HEK293 (cell line): ENCODE results near the gene RTBDN.
A peak's percentile ranks its signal among the peaks of the same experiment; 100 is the strongest.

Experiments used
- CTCF ChIA-PET: fragments of 350-600 bp; formaldehyde crosslinking; extraction: SDS; loops from one replicate; lab custom pipeline; 2021; ENCODE audit warnings: antibody characterized with exemption; lab: Yijun Ruan, JAX
- POLR2A ChIA-PET: fragments of 300-600 bp; formaldehyde crosslinking; extraction: SDS; loops from one replicate; lab custom pipeline; 2020; ENCODE audit warnings: antibody characterized with exemption, inconsistent platforms; lab: Yijun Ruan, JAX
- H3K27ac ChIP-seq: fragments of 200-500 bp; sonication (Bioruptor generic); 2 replicates; pipeline ENCODE4 v1.5.1; 2014; ENCODE audit warnings: low read depth, low read length, control low read depth, inconsistent platforms; ENCODE audit errors: extremely low read depth
- H3K36me3 ChIP-seq, 2 experiments: fragments of 200-500 bp in 1 of 2; sonication (Bioruptor generic) in 1 of 2; 1 replicate in 1 of 2; 2 replicates in 1 of 2; pipeline ENCODE4 v1.5.1; 2014 to 2017; ENCODE audit warnings: inconsistent platforms in 2 of 2, low read length in 2 of 2; ENCODE audit not compliant: control insufficient read depth in 2 of 2, insufficient read depth in 1 of 2
- H3K4me1 ChIP-seq: fragments of 200-500 bp; sonication (Bioruptor generic); 2 replicates; pipeline ENCODE4 v1.5.1; 2014; ENCODE audit warnings: mild to moderate bottlenecking, low read length, inconsistent platforms; ENCODE audit not compliant: control insufficient read depth, insufficient read depth
- H3K4me3 ChIP-seq: 2 replicates; pipeline ENCODE4 v1.5.1; 2011; ENCODE audit warnings: low read depth, mild to moderate bottlenecking, control low read depth, low read length, moderate library complexity
- H3K9me3 ChIP-seq: fragments of 200-500 bp; sonication (Bioruptor generic); 2 replicates; pipeline ENCODE4 v1.5.1; 2014; ENCODE audit warnings: low read depth, low read length, inconsistent platforms; ENCODE audit not compliant: control insufficient read depth, insufficient read depth
- EGR2 ChIP-seq: fragments of 450-650 bp; formaldehyde crosslinking; IDR thresholded peaks from 2 replicates; pipeline ENCODE4 v1.5.1; 2016; ENCODE audit warnings: low read depth, missing biosample characterization, missing genetic modification characterization
- PRDM6 ChIP-seq: fragments of 450-650 bp; formaldehyde crosslinking; IDR thresholded peaks from 2 replicates; pipeline ENCODE4 v1.5.1; 2017; ENCODE audit warnings: missing biosample characterization, missing genetic modification characterization
- REST ChIP-seq: fragments of 450-650 bp; formaldehyde crosslinking; IDR thresholded peaks from 2 replicates; pipeline ENCODE4 v1.5.1; 2016; ENCODE audit warnings: missing biosample characterization, missing genetic modification characterization
- SETDB1 ChIP-seq: IDR thresholded peaks from one replicate; pipeline ENCODE4 v1.6.1; 2017; ENCODE audit warnings: mild to moderate bottlenecking, low read length, moderate library complexity, mixed read lengths; ENCODE audit not compliant: insufficient read length
- SP2 ChIP-seq: fragments of 450-650 bp; formaldehyde crosslinking; IDR thresholded peaks from 2 replicates; pipeline ENCODE4 v1.5.1; 2016; ENCODE audit warnings: missing biosample characterization, missing genetic modification characterization
- SP3 ChIP-seq: fragments of 450-650 bp; formaldehyde crosslinking; IDR thresholded peaks from 2 replicates; pipeline ENCODE4 v1.5.1; 2016; ENCODE audit warnings: missing biosample characterization, missing genetic modification characterization
- ZNF114 ChIP-seq: fragments of 450-650 bp; formaldehyde crosslinking; IDR thresholded peaks from 2 replicates; pipeline ENCODE4 v1.5.0; 2017; ENCODE audit warnings: missing biosample characterization, missing genetic modification characterization
- ZNF302 ChIP-seq: fragments of 450-650 bp; formaldehyde crosslinking; IDR thresholded peaks from 2 replicates; pipeline ENCODE4 v1.5.1; 2016; ENCODE audit warnings: missing biosample characterization, missing genetic modification characterization, low read depth
- ZNF449 ChIP-seq: fragments of 450-650 bp; formaldehyde crosslinking; IDR thresholded peaks from 2 replicates; pipeline ENCODE4 v1.5.1; 2017; ENCODE audit warnings: missing biosample characterization, mild to moderate bottlenecking, missing genetic modification characterization, moderate library complexity
- ZNF473 ChIP-seq: fragments of 450-650 bp; formaldehyde crosslinking; IDR thresholded peaks from 2 replicates; pipeline ENCODE4 v1.5.1; 2017; ENCODE audit warnings: missing biosample characterization, missing genetic modification characterization
- ZNF488 ChIP-seq: fragments of 450-650 bp; formaldehyde crosslinking; IDR thresholded peaks from 2 replicates; pipeline ENCODE4 v1.5.1; 2016; ENCODE audit warnings: missing biosample characterization, missing genetic modification characterization
- ZNF521 ChIP-seq: fragments of 450-650 bp; formaldehyde crosslinking; IDR thresholded peaks from 2 replicates; pipeline ENCODE4 v1.5.1; 2017; ENCODE audit warnings: missing biosample characterization, mild to moderate bottlenecking, missing genetic modification characterization
- ZNF610 ChIP-seq: fragments of 450-650 bp; formaldehyde crosslinking; IDR thresholded peaks from 2 replicates; pipeline ENCODE4 v1.5.1; 2016; ENCODE audit warnings: missing biosample characterization, missing genetic modification characterization, borderline replicate concordance
- ZNF621 ChIP-seq: fragments of 450-650 bp; formaldehyde crosslinking; IDR thresholded peaks from 2 replicates; pipeline ENCODE4 v1.5.1; 2017; ENCODE audit warnings: missing biosample characterization, missing genetic modification characterization
- ZNF629 ChIP-seq: fragments of 450-650 bp; formaldehyde crosslinking; IDR thresholded peaks from 2 replicates; pipeline ENCODE4 v1.5.1; 2017; ENCODE audit warnings: missing biosample characterization, missing genetic modification characterization
- ZNF664 ChIP-seq: fragments of 450-650 bp; formaldehyde crosslinking; IDR thresholded peaks from 2 replicates; pipeline ENCODE4 v1.5.1; 2016; ENCODE audit warnings: missing biosample characterization, missing genetic modification characterization
- ZNF776 ChIP-seq: fragments of 450-650 bp; formaldehyde crosslinking; IDR thresholded peaks from 2 replicates; pipeline ENCODE4 v1.5.0; 2017; ENCODE audit warnings: missing biosample characterization, missing genetic modification characterization, borderline replicate concordance
- ZNF785 ChIP-seq: fragments of 450-650 bp; formaldehyde crosslinking; IDR thresholded peaks from 2 replicates; pipeline ENCODE4 v1.5.1; 2016; ENCODE audit warnings: missing biosample characterization, missing genetic modification characterization
- TF ChIP-seq, protein P1 (sequence below): fragments of 450-650 bp; formaldehyde crosslinking; IDR thresholded peaks from 2 replicates; pipeline ENCODE4 v1.5.1; 2016; ENCODE audit warnings: missing biosample characterization, missing genetic modification characterization
- TF ChIP-seq, protein P2 (sequence below): fragments of 450-650 bp; formaldehyde crosslinking; IDR thresholded peaks from 2 replicates; pipeline ENCODE4 v1.5.1; 2016; ENCODE audit warnings: missing biosample characterization, missing genetic modification characterization

RTBDN gene

DNA sequence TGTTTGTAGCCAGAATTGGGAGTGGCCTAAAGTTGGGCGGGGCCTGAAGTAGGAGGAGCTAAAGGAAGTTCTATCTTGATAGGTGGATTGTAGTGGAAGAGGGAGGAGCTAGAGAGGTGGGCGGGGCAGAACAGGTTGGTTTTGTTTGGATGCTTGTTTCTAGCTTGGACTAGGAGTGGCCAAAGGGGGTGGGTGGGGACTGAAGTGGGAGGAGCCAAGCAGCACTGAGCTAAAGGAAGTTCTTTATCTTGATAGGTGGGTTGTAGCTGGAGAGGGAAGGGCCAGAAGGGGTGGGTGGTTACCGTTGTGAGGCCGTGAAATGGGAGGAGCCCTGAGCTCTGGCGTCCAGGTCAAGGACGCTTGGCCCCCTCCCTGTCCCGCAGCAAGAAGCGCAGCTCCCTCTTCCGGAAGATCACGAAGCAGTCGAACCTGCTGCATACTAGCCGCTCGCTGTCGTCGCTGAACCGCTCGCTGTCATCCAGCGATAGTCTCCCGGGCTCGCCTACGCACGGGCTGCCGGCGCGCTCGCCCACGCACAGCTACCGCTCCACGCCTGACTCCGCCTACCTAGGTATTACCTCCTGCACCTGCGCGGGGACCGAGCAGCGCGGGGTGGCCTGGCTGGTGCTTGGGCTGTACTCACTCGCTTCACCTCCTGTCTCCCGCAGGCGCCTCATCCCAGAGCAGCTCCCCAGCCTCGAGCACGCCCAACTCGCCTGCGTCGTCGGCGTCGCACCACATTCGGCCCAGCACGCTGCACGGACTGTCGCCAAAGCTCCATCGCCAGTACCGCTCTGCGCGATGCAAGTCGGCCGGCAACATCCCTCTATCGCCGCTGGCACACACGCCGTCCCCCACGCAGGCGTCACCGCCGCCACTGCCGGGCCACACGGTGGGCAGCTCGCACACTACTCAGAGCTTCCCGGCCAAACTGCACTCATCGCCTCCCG, 38.8 kb upstream of the RTBDN start (continued):
- TF ChIP-seq, protein P1, sequence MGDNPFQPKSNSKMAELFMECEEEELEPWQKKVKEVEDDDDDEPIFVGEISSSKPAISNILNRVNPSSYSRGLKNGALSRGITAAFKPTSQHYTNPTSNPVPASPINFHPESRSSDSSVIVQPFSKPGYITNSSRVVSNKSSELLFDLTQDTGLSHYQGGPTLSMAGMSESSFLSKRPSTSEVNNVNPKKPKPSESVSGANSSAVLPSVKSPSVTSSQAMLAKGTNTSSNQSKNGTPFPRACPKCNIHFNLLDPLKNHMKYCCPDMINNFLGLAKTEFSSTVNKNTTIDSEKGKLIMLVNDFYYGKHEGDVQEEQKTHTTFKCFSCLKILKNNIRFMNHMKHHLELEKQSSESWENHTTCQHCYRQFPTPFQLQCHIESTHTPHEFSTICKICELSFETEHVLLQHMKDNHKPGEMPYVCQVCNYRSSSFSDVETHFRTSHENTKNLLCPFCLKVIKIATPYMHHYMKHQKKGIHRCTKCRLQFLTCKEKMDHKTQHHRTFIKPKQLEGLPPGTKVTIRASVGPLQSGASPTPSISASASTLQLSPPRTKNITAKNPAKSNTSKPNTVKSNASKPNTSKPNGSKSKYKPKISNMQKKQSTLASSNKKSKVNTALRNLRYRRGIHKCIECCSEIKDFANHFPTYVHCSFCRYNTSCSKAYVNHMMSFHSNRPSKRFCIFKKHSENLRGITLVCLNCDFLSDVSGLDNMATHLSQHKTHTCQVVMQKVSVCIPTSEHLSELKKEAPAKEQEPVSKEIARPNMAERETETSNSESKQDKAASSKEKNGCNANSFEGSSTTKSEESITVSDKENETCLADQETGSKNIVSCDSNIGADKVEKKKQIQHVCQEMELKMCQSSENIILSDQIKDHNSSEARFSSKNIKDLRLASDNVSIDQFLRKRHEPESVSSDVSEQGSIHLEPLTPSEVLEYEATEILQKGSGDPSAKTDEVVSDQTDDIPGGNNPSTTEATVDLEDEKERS (tag by site-specific recombination) = no peak
- TF ChIP-seq ZNF449 (no peak), SP3 (tag by site-specific recombination) (peak; percentile 74)

GRCh38 chr19:12872255-12872654, 37.9 kb upstream of the RTBDN start:
- H3K4me3 ChIP-seq = no peak overlapping the region
- H3K27ac ChIP-seq = no peak overlapping the region
- H3K9me3 ChIP-seq = no peaks in the 10 kb centered on the region
- peaks cover 0 to 33% of the 10 kb centered on the region in 2 experiments; a peak in 2 of 3 replicates for H3K36me3 ChIP-seq
- peaks cover under 1% of the 10 kb centered on the region for H3K4me1 ChIP-seq
- POLR2A ChIA-PET = interaction anchor here (0.9 to 2.7 kb wide), 3 partner anchors 9 to 61 kb away, joined by 3 to 21 read pairs (median 3); partner anchors contain the start of genes DNASE2, FARSA and GCDH
- CTCF ChIA-PET = interaction anchor here (0.6 to 1.0 kb wide), 5 partner anchors 9 to 112 kb away, joined by 3 to 5 read pairs (median 4); partner anchors contain the start of gene DNASE2
- TF ChIP-seq ZNF776 (tag by site-specific recombination) (no peak), REST (no peak), ZNF473 (tag by site-specific recombination) (no peak), ZNF785 (tag by site-specific recombination) (no peak), ZNF114 (tag by site-specific recombination) (no peak), ZNF664 (tag by site-specific recombination) (no peak), ZNF629 (tag by site-specific recombination) (no peak), ZNF621 (tag by site-specific recombination) (no peak), EGR2 (tag by site-specific recombination) (peak; percentile 84), PRDM6 (no peak), ZNF302 (tag by site-specific recombination) (no peak), SETDB1 (no peak), ZNF488 (tag by site-specific recombination) (0 out of 2 replicates have a peak, but pooled peaks have one; percentile 14), SP2 (tag by site-specific recombination) (peak; percentile 60), ZNF610 (tag by site-specific recombination) (no peak), ZNF521 (tag by site-specific recombination) (no peak)
- TF ChIP-seq, protein P2, sequence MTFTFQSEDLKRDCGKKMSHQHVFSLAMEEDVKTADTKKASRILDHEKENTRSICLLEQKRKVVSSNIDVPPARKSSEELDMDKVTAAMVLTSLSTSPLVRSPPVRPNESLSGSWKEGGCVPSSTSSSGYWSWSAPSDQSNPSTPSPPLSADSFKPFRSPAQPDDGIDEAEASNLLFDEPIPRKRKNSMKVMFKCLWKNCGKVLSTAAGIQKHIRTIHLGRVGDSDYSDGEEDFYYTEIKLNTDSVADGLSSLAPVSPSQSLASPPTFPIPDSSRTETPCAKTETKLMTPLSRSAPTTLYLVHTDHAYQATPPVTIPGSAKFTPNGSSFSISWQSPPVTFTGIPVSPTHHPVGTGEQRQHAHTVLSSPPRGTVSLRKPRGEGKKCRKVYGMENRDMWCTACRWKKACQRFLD (tag by site-specific recombination) = no peak
